Measurements from ENCODE around the gene GOLGA8G. TPM values are rescaled to one million over a fixed set of nuclear protein-coding genes. Genes with fewer than 3 reads are reported as not detected.

Gene GOLGA8G
- total RNA-seq, result not detected in 2 replicates

GRCh38 chr15:28532954-28533353 is at the start of gene GOLGA8G:
GOLGA8G (minus strand) TSS chr15:28532971; CDS start chr15:28532909, 62 bp downstream.

GRCh38 chr15:28553268-28553667 is 20.5 kb upstream of the GOLGA8G start, which contains the start of gene GOLGA6L25:
GOLGA6L25 (plus strand) TSS chr15:28553568; CDS start chr15:28553629, 61 bp downstream.

Other genes starting within 250 kb of the GOLGA8G start
- gene HERC2, start 210.8 kb downstream of the GOLGA8G start, total RNA-seq, result 27.7 and 30.8 TPM in 2 replicates
- not detected in 2 replicates for gene GOLGA6L24, start 174.9 kb downstream of the GOLGA8G start, total RNA-seq
- gene GOLGA8F, start 154.3 kb downstream of the GOLGA8G start, total RNA-seq, result not detected in 2 replicates
- gene GOLGA6L25, start 20.6 kb upstream of the GOLGA8G start, total RNA-seq, result not detected in 2 replicates
- gene GOLGA8M, start 179.4 kb upstream of the GOLGA8G start, total RNA-seq, result not detected in 2 replicates